ENCODE data around the gene LSAMP. TPM values are rescaled to one million over a fixed set of nuclear protein-coding genes. Genes with fewer than 3 reads are reported as not detected.

LSAMP gene
- total RNA-seq, 4 donors from 2014 or later = 1.3 to 8.3 (median 1.8) TPM

DNA sequence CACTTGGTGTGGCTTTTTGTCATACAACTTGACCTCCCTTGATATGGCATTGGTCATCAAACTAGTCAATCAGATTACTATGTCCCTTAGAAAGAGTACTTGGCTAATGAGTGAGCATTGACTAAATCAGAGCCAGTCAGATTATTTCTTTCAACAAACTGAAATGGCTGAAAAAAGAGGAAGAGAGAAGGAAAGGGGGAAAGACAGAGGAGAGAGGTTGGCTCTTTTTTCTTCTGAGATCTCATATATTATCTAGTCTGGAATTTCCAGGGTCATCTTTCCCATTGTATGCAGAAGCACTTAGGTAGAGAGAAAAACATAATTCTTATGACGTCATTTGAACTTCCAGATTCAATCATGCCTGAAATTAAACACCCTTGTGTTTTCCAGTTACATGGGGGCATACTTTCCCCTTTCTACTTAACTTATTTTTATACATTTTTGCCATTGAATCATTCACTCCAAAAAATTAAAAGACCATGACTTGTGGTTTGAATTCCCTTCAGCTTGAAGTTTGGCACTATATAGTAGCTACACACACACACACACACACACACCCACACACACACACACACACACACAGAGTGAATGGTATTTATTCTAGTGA, 387.8 kb downstream of the LSAMP start:
- no peak for TF ChIP-seq POLR2A (IDR thresholded peaks at IDR 0.05)
- Histone ChIP-seq H3K27me3 (no peaks in the 10 kb centered on the region), H3K9me3 (no peaks in the 10 kb centered on the region), H3K4me3 (no peak overlapping the region), H3K36me3 (no peaks in the 10 kb centered on the region), H3K4me1 (no peaks in the 10 kb centered on the region), H3K27ac (no peak overlapping the region)
- DNase-seq = no peak

DNA sequence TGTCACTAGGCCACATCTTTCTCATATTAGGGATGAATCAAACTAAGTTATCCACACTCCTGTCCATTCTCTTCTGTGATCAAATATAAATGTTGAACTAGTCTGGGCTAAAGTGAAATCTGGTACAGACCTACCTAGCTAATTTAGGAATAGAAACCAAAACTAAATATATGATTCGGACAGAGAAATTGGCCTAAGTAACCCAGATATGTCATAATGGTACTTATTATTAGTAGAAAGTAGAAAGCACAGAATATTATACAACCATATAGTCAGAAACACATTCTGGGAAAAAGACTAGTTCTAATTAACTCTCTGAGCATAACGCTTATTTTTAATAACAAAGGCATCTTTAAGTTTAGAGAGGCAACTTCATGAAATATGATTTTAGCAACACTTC, 389.0 kb downstream of the LSAMP start:
- Histone ChIP-seq H3K9me3 (no peaks in the 10 kb centered on the region), H3K4me3 (no peak overlapping the region), H3K4me1 (no peaks in the 10 kb centered on the region), H3K27ac (no peak overlapping the region), H3K27me3 (no peaks in the 10 kb centered on the region), H3K36me3 (no peaks in the 10 kb centered on the region)
- TF ChIP-seq POLR2A (IDR thresholded peaks at IDR 0.05) = no peak
- TF ChIP-seq, protein P1, sequence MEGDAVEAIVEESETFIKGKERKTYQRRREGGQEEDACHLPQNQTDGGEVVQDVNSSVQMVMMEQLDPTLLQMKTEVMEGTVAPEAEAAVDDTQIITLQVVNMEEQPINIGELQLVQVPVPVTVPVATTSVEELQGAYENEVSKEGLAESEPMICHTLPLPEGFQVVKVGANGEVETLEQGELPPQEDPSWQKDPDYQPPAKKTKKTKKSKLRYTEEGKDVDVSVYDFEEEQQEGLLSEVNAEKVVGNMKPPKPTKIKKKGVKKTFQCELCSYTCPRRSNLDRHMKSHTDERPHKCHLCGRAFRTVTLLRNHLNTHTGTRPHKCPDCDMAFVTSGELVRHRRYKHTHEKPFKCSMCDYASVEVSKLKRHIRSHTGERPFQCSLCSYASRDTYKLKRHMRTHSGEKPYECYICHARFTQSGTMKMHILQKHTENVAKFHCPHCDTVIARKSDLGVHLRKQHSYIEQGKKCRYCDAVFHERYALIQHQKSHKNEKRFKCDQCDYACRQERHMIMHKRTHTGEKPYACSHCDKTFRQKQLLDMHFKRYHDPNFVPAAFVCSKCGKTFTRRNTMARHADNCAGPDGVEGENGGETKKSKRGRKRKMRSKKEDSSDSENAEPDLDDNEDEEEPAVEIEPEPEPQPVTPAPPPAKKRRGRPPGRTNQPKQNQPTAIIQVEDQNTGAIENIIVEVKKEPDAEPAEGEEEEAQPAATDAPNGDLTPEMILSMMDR (IDR thresholded peaks at IDR 0.05) = no peak
- no peak for DNase-seq

DNA sequence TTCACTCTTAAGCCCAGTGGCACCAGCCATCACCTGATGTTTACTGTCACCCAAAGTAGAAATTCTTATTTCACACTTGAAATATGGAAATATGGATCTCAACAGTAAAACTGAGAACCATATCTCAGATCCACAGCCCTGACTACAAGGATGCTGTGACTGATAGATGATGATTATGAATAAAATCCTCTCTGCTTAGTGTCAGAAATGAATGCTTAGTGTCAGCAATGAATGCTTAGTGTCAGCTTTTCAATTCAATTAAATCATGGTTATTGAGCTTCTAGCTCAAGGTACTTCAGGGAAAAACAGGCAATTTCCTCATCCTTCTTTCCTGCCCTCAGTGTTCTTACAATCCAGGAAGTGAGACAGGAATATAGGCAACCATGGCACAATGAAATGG, 392.3 kb downstream of the LSAMP start:
- no peak for DNase-seq
- H3K36me3 ChIP-seq = no peaks in the 10 kb centered on the region

DNA sequence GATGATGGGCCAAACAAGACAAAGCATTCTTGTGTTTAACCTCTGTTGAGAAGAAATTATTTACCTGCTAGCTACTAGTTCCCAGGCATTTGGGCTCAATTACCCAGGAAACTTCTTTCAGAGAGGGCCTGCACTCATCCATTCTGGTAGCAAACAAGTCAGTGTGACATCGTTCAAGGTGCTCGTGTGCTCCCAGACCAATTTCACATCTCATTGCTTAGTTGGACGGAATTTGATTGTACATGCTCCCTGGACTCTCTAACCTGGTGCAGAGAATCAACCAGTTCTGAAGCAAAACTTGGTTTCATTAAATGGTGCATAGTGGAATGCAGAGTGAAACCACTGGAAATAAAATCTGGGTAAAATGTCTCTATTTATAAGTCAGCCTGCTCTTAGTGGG, 392.7 kb downstream of the LSAMP start:
- Histone ChIP-seq H3K27ac (no peak overlapping the region), H3K4me1 (no peaks in the 10 kb centered on the region), H3K36me3 (no peaks in the 10 kb centered on the region), H3K4me3 (no peak overlapping the region), H3K27me3 (no peaks in the 10 kb centered on the region), H3K9me3 (no peaks in the 10 kb centered on the region)
- DNase-seq = no peak
- TF ChIP-seq, protein P1 (IDR thresholded peaks at IDR 0.05) = no peak
- TF ChIP-seq POLR2A (IDR thresholded peaks at IDR 0.05) = no peak

More for the DNA sequence above, 392.3 kb downstream of the LSAMP start:
- H3K9me3 ChIP-seq = no peaks in the 10 kb centered on the region
- TF ChIP-seq POLR2A (IDR thresholded peaks at IDR 0.05) = no peak
- TF ChIP-seq, protein P1 (IDR thresholded peaks at IDR 0.05) = no peak
- no peaks in the 10 kb centered on the region for H3K27me3 ChIP-seq
- H3K4me3 ChIP-seq = no peak overlapping the region
- no peaks in the 10 kb centered on the region for H3K4me1 ChIP-seq
- H3K27ac ChIP-seq = no peak overlapping the region

DNA sequence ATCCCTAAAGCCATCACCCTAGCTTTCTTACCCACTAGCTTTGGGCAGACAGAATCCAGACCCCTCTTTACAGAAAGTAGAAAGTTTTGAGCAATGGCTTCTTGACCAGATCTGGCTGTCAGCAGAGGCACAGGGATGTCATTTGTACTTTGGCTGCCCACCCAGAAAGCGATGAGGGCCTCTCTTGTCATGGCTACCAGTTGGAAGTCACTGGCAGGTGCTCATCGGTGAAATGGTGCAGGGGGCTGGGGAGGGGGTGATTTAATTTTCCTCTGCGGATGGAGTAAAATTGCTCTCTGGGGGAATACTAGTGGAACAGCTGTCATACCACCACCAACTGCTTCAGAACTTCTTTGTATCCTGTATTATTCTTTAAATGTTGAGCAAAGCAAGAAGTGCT, 393.7 kb downstream of the LSAMP start:
- Histone ChIP-seq H3K27ac (no peak overlapping the region), H3K27me3 (no peaks in the 10 kb centered on the region), H3K4me1 (no peaks in the 10 kb centered on the region), H3K36me3 (no peaks in the 10 kb centered on the region), H3K9me3 (no peaks in the 10 kb centered on the region), H3K4me3 (no peak overlapping the region)
- no peak for DNase-seq
- TF ChIP-seq POLR2A (IDR thresholded peaks at IDR 0.05) = no peak
- TF ChIP-seq, protein P1 (IDR thresholded peaks at IDR 0.05) = no peak

DNA sequence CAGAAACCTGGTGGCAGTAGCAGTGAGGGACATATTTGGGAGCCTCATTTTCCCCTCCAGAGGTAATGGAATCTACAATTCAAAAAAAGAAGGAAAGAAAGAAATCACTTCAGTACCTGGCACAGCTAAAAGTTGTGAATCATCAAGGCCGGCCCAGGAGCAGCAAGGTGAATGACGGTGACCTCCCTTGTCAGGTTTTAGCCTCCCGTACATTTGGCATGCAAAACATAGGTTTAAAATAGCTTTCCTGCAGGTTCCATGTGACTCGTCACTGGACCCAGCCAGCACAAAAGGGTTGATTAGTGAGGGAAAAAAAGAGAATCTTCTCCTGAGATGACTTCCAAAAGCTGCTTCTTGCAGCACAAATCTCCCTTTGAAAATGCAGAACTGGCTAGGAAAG, 394.2 kb downstream of the LSAMP start:
- DNase-seq = no peak
- H3K4me1 ChIP-seq = no peaks in the 10 kb centered on the region
- H3K4me3 ChIP-seq = no peak overlapping the region
- H3K9me3 ChIP-seq = no peaks in the 10 kb centered on the region
- H3K27me3 ChIP-seq = no peaks in the 10 kb centered on the region
- TF ChIP-seq POLR2A (IDR thresholded peaks at IDR 0.05) = no peak
- TF ChIP-seq, protein P1 (IDR thresholded peaks at IDR 0.05) = no peak
- H3K27ac ChIP-seq = no peak overlapping the region
- no peaks in the 10 kb centered on the region for H3K36me3 ChIP-seq
